Liver (tissue), 9 donors: Measurements from ENCODE around the gene ATCAY. TPM values are rescaled to one million over a fixed set of nuclear protein-coding genes. Genes with fewer than 3 reads are reported as not detected.

Experiments
- DNase-seq: peaks from one replicate; pipeline ENCODE4 v3.0.0-alpha.2; 2017; ENCODE audit warnings: low spot score
- H3K27ac ChIP-seq, 2 donors: one replicate each; pipeline ENCODE4 v1.7.0; 2013; ENCODE audit warnings: inconsistent platforms in 2 of 2, low read length in 2 of 2, control low read depth in 1 of 2, low read depth in 1 of 2, mild to moderate bottlenecking in 1 of 2
- H3K27me3 ChIP-seq, 4 donors: one replicate each; pipeline versions ENCODE4 v1.6.1 to v1.7.0; 2013; ENCODE audit warnings: low read length in 3 of 4, inconsistent platforms in 1 of 4, mild to moderate bottlenecking in 1 of 4, moderate library complexity in 1 of 4; ENCODE audit not compliant: control insufficient read depth in 4 of 4, insufficient read depth in 4 of 4
- H3K36me3 ChIP-seq, 4 donors: one replicate each; pipeline versions ENCODE4 v1.6.1 to v1.7.0; 2013; ENCODE audit warnings: low read length in 3 of 4, mild to moderate bottlenecking in 3 of 4, low read depth in 1 of 4, moderate library complexity in 1 of 4; ENCODE audit not compliant: control insufficient read depth in 4 of 4, insufficient read depth in 3 of 4
- H3K4me1 ChIP-seq, 4 donors: one replicate each; pipeline versions ENCODE4 v1.6.1 to v1.7.0; 2013; ENCODE audit warnings: low read length in 3 of 4, mild to moderate bottlenecking in 3 of 4, moderate library complexity in 1 of 4; ENCODE audit not compliant: control insufficient read depth in 4 of 4, insufficient read depth in 4 of 4
- H3K4me3 ChIP-seq, 3 donors: one replicate each; pipeline versions ENCODE4 v1.6.1 to v1.7.0; 2013; ENCODE audit warnings: low read length in 3 of 3, control low read depth in 1 of 3, low read depth in 1 of 3, mild to moderate bottlenecking in 1 of 3
- H3K9ac ChIP-seq, 2 donors: one replicate each; pipeline ENCODE4 v1.7.0; 2013; ENCODE audit warnings: low read length in 2 of 2, mild to moderate bottlenecking in 2 of 2, moderate library complexity in 2 of 2, control low read depth in 1 of 2, low read depth in 1 of 2
- H3K9me3 ChIP-seq, 4 donors: one replicate each; pipeline versions ENCODE4 v1.6.1 to v1.7.0; 2013; ENCODE audit warnings: low read length in 3 of 4; ENCODE audit not compliant: control insufficient read depth in 4 of 4
- ATF3 ChIP-seq: IDR thresholded peaks from 2 replicates; pipeline ENCODE4 v1.6.1; 2016; ENCODE audit warnings: antibody characterized with exemption
- CTCF ChIP-seq: fragments of 150-350 bp; IDR thresholded peaks from 2 replicates; pipeline ENCODE4 v1.5.1; 2017; ENCODE audit warnings: improper control_type of control experiment, low read depth, low read length; ENCODE audit not compliant: missing input control
- EGR1 ChIP-seq, 2 donors: IDR thresholded peaks; 2 replicates each; pipeline ENCODE4 v1.6.1; 2016 to 2018; ENCODE audit warnings: antibody characterized with exemption in 2 of 2, low read depth in 2 of 2
- FOXA1 ChIP-seq: IDR thresholded peaks from 2 replicates; pipeline ENCODE4 v1.6.1; 2016; ENCODE audit warnings: antibody characterized with exemption
- FOXA2 ChIP-seq: IDR thresholded peaks from 2 replicates; pipeline ENCODE4 v1.6.1; 2016; ENCODE audit warnings: antibody characterized with exemption
- GABPA ChIP-seq, 2 donors: IDR thresholded peaks in 1 of 2; conservative IDR thresholded peaks in 1 of 2; 2 replicates each; pipeline ENCODE4 v1.6.1; 2016; ENCODE audit warnings: antibody characterized with exemption in 2 of 2, mild to moderate bottlenecking in 1 of 2, moderate library complexity in 1 of 2
- HNF4A ChIP-seq, 2 donors: conservative IDR thresholded peaks; 2 replicates each; pipeline ENCODE4 v1.6.1; 2016; ENCODE audit warnings: antibody characterized with exemption in 2 of 2, mild to moderate bottlenecking in 2 of 2
- HNF4G ChIP-seq: IDR thresholded peaks from 2 replicates; pipeline ENCODE4 v1.6.1; 2016; ENCODE audit warnings: antibody characterized with exemption
- JUND ChIP-seq, 2 donors: IDR thresholded peaks; 2 replicates each; pipeline ENCODE4 v1.6.1; 2016; ENCODE audit warnings: antibody characterized with exemption in 2 of 2
- MAX ChIP-seq: IDR thresholded peaks from 2 replicates; pipeline ENCODE4 v1.6.1; 2016; ENCODE audit warnings: antibody characterized with exemption
- NR2F2 ChIP-seq: IDR thresholded peaks from 2 replicates; pipeline ENCODE4 v1.6.1; 2016; ENCODE audit warnings: antibody characterized with exemption
- RAD21 ChIP-seq, 2 donors: IDR thresholded peaks; 2 replicates each; pipeline ENCODE4 v1.6.1; 2016; ENCODE audit warnings: antibody characterized with exemption in 2 of 2, mild to moderate bottlenecking in 2 of 2
- REST ChIP-seq: IDR thresholded peaks from 2 replicates; pipeline ENCODE4 v1.6.1; 2016; ENCODE audit warnings: antibody characterized with exemption, mild to moderate bottlenecking
- RXRA ChIP-seq, 2 donors: IDR thresholded peaks; 2 replicates each; pipeline ENCODE4 v1.6.1; 2017 to 2018; ENCODE audit warnings: antibody characterized with exemption in 2 of 2, mild to moderate bottlenecking in 1 of 2
- SP1 ChIP-seq: IDR thresholded peaks from 2 replicates; pipeline ENCODE4 v1.6.1; 2018; ENCODE audit warnings: antibody characterized with exemption, mild to moderate bottlenecking
- TAF1 ChIP-seq: conservative IDR thresholded peaks from 2 replicates; pipeline ENCODE4 v1.6.1; 2016; ENCODE audit warnings: antibody characterized with exemption, mild to moderate bottlenecking
- YY1 ChIP-seq: IDR thresholded peaks from 2 replicates; pipeline ENCODE4 v1.6.1; 2016; ENCODE audit warnings: antibody characterized with exemption, mild to moderate bottlenecking
- ZBTB33 ChIP-seq: IDR thresholded peaks from 2 replicates; pipeline ENCODE4 v1.6.1; 2016; ENCODE audit warnings: antibody characterized with exemption
- WGBS: extraction: QIAGEN DNeasy Blood & Tissue Kit; methylation state at CpG from one replicate; pipeline ENCODE4 v1.1.7; 2013; 5-methylcytosine and 5-hydroxymethylcytosine counted together
- polyA plus RNA-seq, 2 donors: library from polyadenylated mRNA; stranded (reverse) in 1 of 2; unstranded in 1 of 2; fragments of 200-250 nt in 1 of 2; fragments of >200 nt in 1 of 2; fragmentation: Nextera tagmentation in 1 of 2; extraction: Ambion mirVana in 1 of 2; gene quantifications; one replicate each; pipeline versions ENCODE4 v1.2.1 to v1.2.3, GENCODE V29; 2013 to 2015
- total RNA-seq, 2 donors: library from RNA; depleted of rRNA; stranded (reverse); fragments of >200 nt; gene quantifications; one replicate each; pipeline ENCODE4 v1.2.3, GENCODE V29; 2014
- donor health status: healthy.
- donor health status: healthy.
- donor health status: healthy.
- donor health status: healthy.
- donor health status: healthy.

The ATCAY gene
- total and polyA plus RNA-seq, 4 donors, result not detected

GRCh38 chr19:3837332-3837731 lies 43.2 kb upstream of the ATCAY start (continued):
- TF ChIP-seq CTCF, result no peak

GRCh38 chr19:3837922-3838321 lies 42.6 kb upstream of the ATCAY start:
- no peak for DNase-seq
- TF ChIP-seq HNF4G (no peak), MAX (no peak), GABPA (IDR thresholded peaks at IDR 0.05 in 1 of 2, conservative IDR thresholded peaks at IDR 0.05 in 1 of 2) (no peak), RAD21 (IDR thresholded peaks at IDR 0.05) (no peak), HNF4A (conservative IDR thresholded peaks at IDR 0.05) (no peak), ZBTB33 (no peak), FOXA2 (no peak), SP1 (no peak), EGR1 (IDR thresholded peaks at IDR 0.05; ENCODE audit: low read depth in 2 of 2) (no peak), ATF3 (no peak), NR2F2 (no peak), TAF1 (no peak), YY1 (no peak), JUND (IDR thresholded peaks at IDR 0.05) (no peak), CTCF (no peak), REST (no peak), FOXA1 (no peak), RXRA (IDR thresholded peaks at IDR 0.05) (no peak)
- H3K27ac ChIP-seq, result no peak overlapping the region
- H3K9ac ChIP-seq, result no peak overlapping the region
- H3K36me3 ChIP-seq, result no peaks in the 10 kb centered on the region
- WGBS, result 96% methylated on average over 19 of the region's 19 CpGs
- H3K27me3 ChIP-seq, result no peaks in the 10 kb centered on the region
- no peaks in the 10 kb centered on the region for H3K9me3 ChIP-seq
- no peak overlapping the region for H3K4me3 ChIP-seq
- no peaks in the 10 kb centered on the region for H3K4me1 ChIP-seq
